Skeletal muscle cell (primary cell): ENCODE results near the gene C17orf78.
"Not testable (repeated sequence)": the region's sequence is repeated elsewhere in the genome, so short reads cannot be mapped to it uniquely, and the experiment has no call there.

Source experiments
- DNase-seq: peaks from one replicate; pipeline ENCODE4 v3.0.0-alpha.2; 2010; ENCODE audit warnings: low read depth
- H3K4me3 ChIP-seq: 2 replicates; pipeline ENCODE4 v1.5.1; 2011; ENCODE audit warnings: low read depth, mild to moderate bottlenecking, control low read depth, low read length, moderate library complexity

The C17orf78 gene

GRCh38 chr17:37425268-37425667 is 49.5 kb downstream of the C17orf78 start:
- H3K4me3 ChIP-seq, result no peak overlapping the region
- DNase-seq, result no peak

GRCh38 chr17:37429039-37429438 is 53.3 kb downstream of the C17orf78 start:
- no peak overlapping the region for H3K4me3 ChIP-seq
- DNase-seq, result no peak

GRCh38 chr17:37429453-37429852 is 53.7 kb downstream of the C17orf78 start:
- H3K4me3 ChIP-seq, result no peak overlapping the region
- DNase-seq, result no peak

- no peak overlapping the region for H3K4me3 ChIP-seq
- no peak for DNase-seq
Measured at GRCh38 chr17:37430051-37430627, 54.4 kb downstream of the C17orf78 start.

GRCh38 chr17:37432671-37433070 is 56.9 kb downstream of the C17orf78 start:
- no peak overlapping the region for H3K4me3 ChIP-seq
- DNase-seq, result no peak

- DNase-seq, result no peak
- H3K4me3 ChIP-seq, result no peak overlapping the region
Measured at GRCh38 chr17:37438141-37438540, 62.4 kb downstream of the C17orf78 start.

GRCh38 chr17:37440424-37440823 is 64.6 kb downstream of the C17orf78 start:
- no peak overlapping the region for H3K4me3 ChIP-seq
- no peak for DNase-seq

GRCh38 chr17:37441369-37442014 is 65.7 kb downstream of the C17orf78 start:
- H3K4me3 ChIP-seq, DNase-seq: not testable (repeated sequence)
